ENCODE data around the gene CAPN5. TPM values are rescaled to one million over a fixed set of nuclear protein-coding genes. Genes with fewer than 3 reads are reported as not detected.

CAPN5 gene
- total RNA-seq, 2 experiments from 2014 or later, result 0.20 to 0.28 TPM

GRCh38 chr11:77170107-77170506 is 103.3 kb downstream of the CAPN5 start:
- Mint-ChIP-seq H3K9me3 (ENCODE audit: low read depth) (no peaks in the 10 kb centered on the region), H3K4me1 (peaks cover 5% of the 10 kb centered on the region), H3K36me3 (no peaks in the 10 kb centered on the region), H3K27ac (no peak overlapping the region), H3K27me3 (no peaks in the 10 kb centered on the region), H3K4me3 (no peak overlapping the region)
- DNase-seq (no peak), ATAC-seq (no peak)
- CTCF ChIA-PET, result no interaction called here

DNA sequence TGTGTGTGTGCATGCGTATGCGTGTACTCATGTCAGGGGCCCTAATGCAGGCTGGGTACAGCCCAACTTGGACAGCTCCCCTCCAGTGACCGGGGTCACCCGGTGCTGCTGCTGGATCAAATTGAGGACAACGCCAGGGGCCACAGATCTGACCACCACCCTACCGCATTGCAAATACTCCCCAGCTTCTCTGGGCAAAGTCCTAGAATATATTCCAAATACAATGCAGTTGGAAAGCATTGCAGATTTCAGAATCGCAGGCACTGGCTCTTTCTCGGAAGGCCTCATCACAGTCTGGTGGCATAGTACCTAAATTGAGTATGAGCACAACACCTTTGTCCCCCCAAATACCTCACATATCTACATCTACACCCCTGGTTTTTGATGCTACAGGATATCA is 104.5 kb downstream of the CAPN5 start:
- ATAC-seq (no peak), DNase-seq (no peak)
- CTCF ChIA-PET, result no interaction called here
- H3K27me3 Mint-ChIP-seq, result no peaks in the 10 kb centered on the region
- no peak overlapping the region for H3K27ac Mint-ChIP-seq
- H3K36me3 Mint-ChIP-seq, result no peaks in the 10 kb centered on the region
- no peak overlapping the region for H3K4me3 Mint-ChIP-seq
- H3K4me1 Mint-ChIP-seq, result peaks cover 5% of the 10 kb centered on the region
- no peaks in the 10 kb centered on the region for H3K9me3 Mint-ChIP-seq (ENCODE audit: low read depth)

DNA sequence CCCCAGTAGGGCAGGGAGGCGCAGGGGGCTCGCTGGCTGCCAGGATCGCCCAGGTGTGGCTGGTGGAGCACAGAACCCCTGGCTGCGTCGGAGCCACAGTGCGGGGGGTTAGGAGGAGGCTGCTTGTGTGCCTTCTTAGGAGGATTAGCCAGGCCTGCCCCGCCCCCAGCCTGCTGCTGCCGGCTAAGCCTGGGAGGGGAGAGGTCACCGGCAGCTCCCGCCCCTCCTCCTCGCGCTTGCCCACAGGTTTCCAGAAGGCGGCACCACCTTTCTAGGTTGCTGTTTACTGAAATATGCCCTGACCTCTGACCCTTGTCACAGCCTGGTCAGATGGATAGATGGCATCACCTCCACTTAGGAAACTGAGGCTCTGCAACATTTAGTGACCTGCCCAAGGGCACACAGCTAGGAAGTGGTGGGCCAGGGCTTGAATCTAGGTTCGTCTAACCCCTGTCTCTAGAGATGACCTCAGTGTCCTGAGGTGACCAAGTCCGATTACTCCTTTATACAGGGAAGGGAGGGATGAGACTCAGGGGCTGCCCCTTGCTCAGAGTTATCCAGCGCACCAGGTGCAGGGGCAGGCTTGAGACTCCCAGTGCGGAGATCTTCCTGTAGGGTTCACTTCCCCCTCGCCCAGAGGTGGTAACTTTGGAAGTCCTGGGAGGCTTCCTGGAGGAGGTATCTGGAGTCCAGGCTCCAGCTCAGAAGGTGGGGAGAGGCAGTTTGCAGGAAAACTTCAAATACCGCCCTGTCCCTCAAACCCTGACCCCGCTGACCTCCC is 105.3 kb downstream of the CAPN5 start:
- Mint-ChIP-seq H3K27ac (no peak overlapping the region), H3K4me3 (no peak overlapping the region), H3K36me3 (no peaks in the 10 kb centered on the region), H3K27me3 (no peaks in the 10 kb centered on the region), H3K4me1 (peaks cover 5% of the 10 kb centered on the region), H3K9me3 (ENCODE audit: low read depth) (no peaks in the 10 kb centered on the region)
- DNase-seq, result no peak
- CTCF ChIA-PET, result interaction anchor here (1.2 kb wide), 1 partner anchor 16 kb away, joined by 5 read pairs; no protein-coding TSS in a partner anchor
- ATAC-seq, result no peak

- Mint-ChIP-seq H3K27me3 (no peaks in the 10 kb centered on the region), H3K4me1 (peaks cover 1% of the 10 kb centered on the region), H3K36me3 (no peaks in the 10 kb centered on the region), H3K9me3 (ENCODE audit: low read depth) (no peaks in the 10 kb centered on the region), H3K4me3 (no peak overlapping the region), H3K27ac (no peak overlapping the region)
- ATAC-seq (no peak), DNase-seq (no peak)
- CTCF ChIA-PET, result interaction anchor here (1.2 to 2.7 kb wide), 2 partner anchors 16 to 45 kb away, joined by 5 to 9 read pairs; partner anchors contain the start of gene MYO7A
Observed at GRCh38 chr11:77172666-77172982, 105.9 kb downstream of the CAPN5 start.

DNA sequence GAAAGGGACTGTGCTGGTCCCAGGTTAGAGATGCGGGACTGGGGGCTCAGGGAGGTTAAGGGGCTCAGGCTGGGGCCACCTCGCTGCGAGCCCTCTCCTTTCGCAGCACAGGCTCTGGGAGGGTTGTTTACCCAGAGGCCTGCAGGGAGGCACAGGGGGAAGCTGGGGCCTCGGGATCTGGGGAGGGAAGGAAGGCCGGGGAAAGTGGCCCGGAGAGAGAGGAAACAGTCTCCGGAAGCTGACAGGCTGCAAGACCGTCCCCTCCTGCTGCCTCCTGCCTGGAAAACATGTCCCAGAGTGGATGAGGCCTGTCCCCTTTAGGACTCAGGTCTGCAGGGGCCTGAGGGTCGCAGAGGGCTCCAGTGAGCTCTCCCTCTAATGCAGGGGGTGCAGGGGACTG is 106.7 kb downstream of the CAPN5 start:
- H3K4me3 Mint-ChIP-seq, result no peak overlapping the region
- ATAC-seq, result no peak
- no peaks in the 10 kb centered on the region for H3K36me3 Mint-ChIP-seq
- DNase-seq, result no peak
- H3K9me3 Mint-ChIP-seq (ENCODE audit: low read depth), result no peaks in the 10 kb centered on the region
- H3K4me1 Mint-ChIP-seq, result no peaks in the 10 kb centered on the region
- no peaks in the 10 kb centered on the region for H3K27me3 Mint-ChIP-seq
- CTCF ChIA-PET, result interaction anchor here (1.2 to 2.7 kb wide), 2 partner anchors 15 to 46 kb away, joined by 5 to 9 read pairs; partner anchors contain the start of gene MYO7A
- H3K27ac Mint-ChIP-seq, result no peak overlapping the region

- H3K9me3 Mint-ChIP-seq (ENCODE audit: low read depth), result no peaks in the 10 kb centered on the region
- no peak overlapping the region for H3K4me3 Mint-ChIP-seq
- DNase-seq, result no peak
- no peak overlapping the region for H3K27ac Mint-ChIP-seq
- H3K36me3 Mint-ChIP-seq, result no peaks in the 10 kb centered on the region
- no peaks in the 10 kb centered on the region for H3K4me1 Mint-ChIP-seq
- ATAC-seq, result no peak
- CTCF ChIA-PET, result interaction anchor here (2.7 kb wide), 1 partner anchor 47 kb away, joined by 9 read pairs; the partner anchor contains the start of gene MYO7A
- H3K27me3 Mint-ChIP-seq, result no peaks in the 10 kb centered on the region
Observed at GRCh38 chr11:77174559-77174958, 107.8 kb downstream of the CAPN5 start.

DNA sequence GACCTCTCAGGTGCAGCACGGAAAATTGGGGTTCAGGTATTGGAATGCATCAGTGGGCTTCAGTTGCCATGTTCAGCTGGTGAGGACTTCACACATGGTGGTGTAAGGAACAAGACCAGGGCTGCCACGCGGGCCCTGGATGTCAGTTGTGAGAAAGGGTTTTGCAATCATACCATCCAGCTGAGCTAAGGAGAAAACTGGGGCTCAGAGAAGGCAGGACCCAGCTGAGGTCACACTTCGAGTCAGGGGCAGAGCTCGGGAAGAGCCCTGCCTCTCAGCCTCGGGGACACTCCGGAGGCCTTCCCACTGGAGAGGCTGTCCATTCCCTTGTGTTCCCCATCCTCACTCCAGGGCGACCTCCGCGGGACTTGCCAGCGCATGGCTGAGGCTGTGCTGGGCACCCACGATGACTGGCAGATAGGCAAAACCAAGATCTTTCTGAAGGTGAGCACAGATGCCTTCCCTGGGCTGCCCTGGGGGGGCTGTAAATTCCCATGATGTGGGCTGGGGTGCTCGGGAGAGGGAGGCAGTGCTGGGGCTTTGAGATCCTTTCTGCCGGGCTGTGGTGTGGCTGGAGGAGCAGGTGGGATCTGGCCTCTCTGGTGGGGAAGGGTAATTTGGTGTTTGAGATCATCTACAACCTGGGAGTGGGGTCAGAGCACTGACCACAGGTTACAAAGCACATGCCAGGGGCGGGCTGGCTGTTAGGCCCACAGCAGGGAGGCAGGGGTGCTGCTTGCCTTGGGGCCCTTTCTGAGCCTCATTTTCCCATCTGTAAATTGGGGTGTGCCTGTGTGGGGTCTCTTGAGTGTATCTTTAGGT is 108.5 kb downstream of the CAPN5 start:
- Mint-ChIP-seq H3K27me3 (no peaks in the 10 kb centered on the region), H3K9me3 (ENCODE audit: low read depth) (no peaks in the 10 kb centered on the region), H3K27ac (no peak overlapping the region), H3K4me1 (no peaks in the 10 kb centered on the region), H3K36me3 (no peaks in the 10 kb centered on the region), H3K4me3 (no peak overlapping the region)
- ATAC-seq, result no peak
- CTCF ChIA-PET, result interaction anchor here (2.7 kb wide), 1 partner anchor 48 kb away, joined by 9 read pairs; the partner anchor contains the start of gene MYO7A
- DNase-seq, result no peak

Other genes starting within 250 kb of the CAPN5 start
- gene ACER3, start 206.1 kb upstream of the CAPN5 start, total RNA-seq, result 10 to 100 TPM; 11.0 to 13.3 TPM
- not detected for gene B3GNT6, start 32.6 kb upstream of the CAPN5 start, total RNA-seq
- not detected for gene OMP, start 35.9 kb downstream of the CAPN5 start, total RNA-seq
- gene MYO7A, start 61.3 kb downstream of the CAPN5 start, total RNA-seq, result under 1 TPM; 0.23 to 0.28 TPM
- not detected for gene GDPD4, start 234.7 kb downstream of the CAPN5 start, total RNA-seq